Right lobe of liver (tissue), 6 donors: ENCODE measurements around the gene PTPN7. TPM values are rescaled to one million over a fixed set of nuclear protein-coding genes. Genes with fewer than 3 reads are reported as not detected.

Experiments used
- ATAC-seq, 4 donors: fragments of 200-7000 bp; cut with Tn5 transposase; one replicate each; pipeline ENCODE4 v1.9.1; 2020; ENCODE audit warnings: mild to moderate bottlenecking in 4 of 4, moderate library complexity in 4 of 4
- DNase-seq, 3 donors: peaks; one replicate each; pipeline ENCODE4 v3.0.0-alpha.2; 2020
- H3K27ac ChIP-seq, 3 donors: fragments of 200-600 bp; one replicate each; pipeline ENCODE4 v1.8.0; 2022
- H3K27me3 ChIP-seq, 2 donors: fragments of 200-600 bp; one replicate each; pipeline ENCODE4 v1.8.0; 2022
- H3K36me3 ChIP-seq, 4 donors: fragments of 200-600 bp; sonication (generic) in 1 of 4; one replicate each; pipeline versions ENCODE4 v1.5.1 to v1.8.0; 2017 to 2022; ENCODE audit warnings: control low read depth in 1 of 4
- H3K4me1 ChIP-seq, 4 donors: fragments of 200-600 bp; sonication (generic) in 1 of 4; one replicate each; pipeline versions ENCODE4 v1.5.1 to v1.8.0; 2017 to 2022; ENCODE audit warnings: control low read depth in 1 of 4
- H3K4me3 ChIP-seq, 3 donors: fragments of 200-600 bp; one replicate each; pipeline ENCODE4 v1.8.0; 2022
- H3K9me3 ChIP-seq, 4 donors: fragments of 200-600 bp; sonication (generic) in 1 of 4; one replicate each; pipeline versions ENCODE4 v1.5.1 to v1.8.0; 2017 to 2022; ENCODE audit warnings: control low read depth in 1 of 4
- POLR2A ChIP-seq: fragments of 450-650 bp; IDR thresholded peaks from one replicate; pipeline ENCODE4 v1.6.1; 2017; ENCODE audit warnings: antibody characterized with exemption, mild to moderate bottlenecking
- WGBS: methylation state at CpG from one replicate; pipeline ENCODE4 v1.1.6; 2018; ENCODE audit warnings: low coverage, low lambda C conversion rate; ENCODE audit not compliant: insufficient coverage; ENCODE audit errors: missing lambda C conversion rate; 5-methylcytosine and 5-hydroxymethylcytosine counted together
- intact Hi-C, 2 donors: fragments of 100-400 bp; cut with DNase I; formaldehyde crosslinking; loops; one replicate each; pipeline versions ENCODE4 v1.11.2 to v1.14.1; 2022
- total RNA-seq, 6 experiments: library from RNA; depleted of rRNA in 2 of 6; stranded (reverse); fragments of >200 nt in 2 of 6; fragmentation: NEBNext Ultra II Directional in 3 of 6; extraction: Animal tissue kit (Norgen Biotek cat#: 25700) in 3 of 6; gene quantifications; one replicate each; pipeline versions ENCODE4 v1.1.0 to v1.2.4, GENCODE V29; 2016 to 2023
- TF ChIP-seq, protein P1 (sequence below), 4 donors: fragments of 200-600 bp in 3 of 4; fragments of 450-650 bp in 1 of 4; IDR thresholded peaks; one replicate each; pipeline versions ENCODE4 v1.5.1 to v1.8.0; 2016 to 2022; ENCODE audit warnings: antibody characterized with exemption in 4 of 4, mild to moderate bottlenecking in 2 of 4
- donor health status: DM: no; HTN: yes; CAD: no.
- donor health status: DM: no; HTN: no; CAD: no.
- donor health status: DM: no; HTN: no; CAD: no.
- donor health status: DM: no; HTN: yes; CAD: no.
- donor health status: DM: no; HTN: yes; CAD: no.

PTPN7 gene
- total RNA-seq, 6 experiments from 2014 or later = 0.18 to 5.1 (median 0.73) TPM

DNA sequence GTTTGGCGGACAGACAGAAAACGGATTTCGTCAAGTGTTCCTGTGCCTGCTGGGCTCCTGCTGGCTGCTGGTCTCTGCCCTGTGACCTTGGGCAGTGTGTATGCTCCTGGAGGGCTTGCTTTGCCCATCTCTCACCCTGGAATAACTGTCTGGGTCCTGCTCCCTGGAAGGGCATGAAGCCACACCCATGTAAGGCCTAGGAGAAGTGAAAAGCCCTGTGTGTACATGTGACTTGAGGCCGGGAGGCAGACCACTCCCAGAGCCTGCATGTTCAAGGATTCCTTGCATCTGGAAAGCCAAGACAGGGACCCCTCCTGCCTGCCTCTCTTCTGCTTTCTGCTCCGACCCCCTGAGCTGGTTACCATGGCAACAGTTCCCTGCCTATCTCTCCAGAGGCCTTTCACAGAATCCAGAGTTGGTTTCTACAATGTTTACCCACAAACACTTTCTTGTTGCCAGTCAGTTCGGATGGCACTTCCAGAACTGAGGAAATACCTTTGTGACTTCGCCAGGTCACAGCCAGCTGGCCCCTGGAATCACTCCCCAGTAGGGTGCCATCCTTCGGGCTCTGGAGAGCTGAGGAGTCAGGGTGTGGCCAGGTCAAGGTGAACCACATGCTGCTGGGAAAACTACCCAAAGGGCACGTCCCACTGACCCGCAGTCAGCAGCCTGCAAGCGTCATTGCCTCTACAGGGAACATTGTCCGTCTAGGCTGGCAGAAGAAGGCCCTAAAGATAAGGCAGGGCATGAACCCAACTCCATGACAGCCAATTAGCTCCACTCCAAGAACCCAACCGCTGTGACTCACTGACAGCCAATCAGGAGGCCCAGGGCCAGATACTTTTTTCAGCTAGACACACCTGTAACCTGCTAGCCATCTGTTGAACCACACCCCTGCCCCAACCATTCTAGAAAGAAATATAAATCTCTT, 52.3 kb downstream of the PTPN7 start:
- intact Hi-C loops = loop anchor here in 1 of 2 donors (5.0 kb wide), 1 partner anchor 91 kb away; no protein-coding TSS in a partner anchor
- peaks cover 0 to 37% (median 14%) of the 10 kb centered on the region in 4 donors for H3K4me1 ChIP-seq
- no peaks in the 10 kb centered on the region for H3K27me3 ChIP-seq
- WGBS = 17% methylated on average over 9 of the region's 13 CpGs
- DNase-seq (peak; percentile 85 to 93 (median 92)), ATAC-seq (peak; percentile 67 to 74 (median 71))
- H3K27ac ChIP-seq = peak overlapping the region; percentile 75 to 88 (median 83)
- no peaks in the 10 kb centered on the region for H3K9me3 ChIP-seq
- H3K4me3 ChIP-seq = no peak overlapping the region
- TF ChIP-seq, protein P1, sequence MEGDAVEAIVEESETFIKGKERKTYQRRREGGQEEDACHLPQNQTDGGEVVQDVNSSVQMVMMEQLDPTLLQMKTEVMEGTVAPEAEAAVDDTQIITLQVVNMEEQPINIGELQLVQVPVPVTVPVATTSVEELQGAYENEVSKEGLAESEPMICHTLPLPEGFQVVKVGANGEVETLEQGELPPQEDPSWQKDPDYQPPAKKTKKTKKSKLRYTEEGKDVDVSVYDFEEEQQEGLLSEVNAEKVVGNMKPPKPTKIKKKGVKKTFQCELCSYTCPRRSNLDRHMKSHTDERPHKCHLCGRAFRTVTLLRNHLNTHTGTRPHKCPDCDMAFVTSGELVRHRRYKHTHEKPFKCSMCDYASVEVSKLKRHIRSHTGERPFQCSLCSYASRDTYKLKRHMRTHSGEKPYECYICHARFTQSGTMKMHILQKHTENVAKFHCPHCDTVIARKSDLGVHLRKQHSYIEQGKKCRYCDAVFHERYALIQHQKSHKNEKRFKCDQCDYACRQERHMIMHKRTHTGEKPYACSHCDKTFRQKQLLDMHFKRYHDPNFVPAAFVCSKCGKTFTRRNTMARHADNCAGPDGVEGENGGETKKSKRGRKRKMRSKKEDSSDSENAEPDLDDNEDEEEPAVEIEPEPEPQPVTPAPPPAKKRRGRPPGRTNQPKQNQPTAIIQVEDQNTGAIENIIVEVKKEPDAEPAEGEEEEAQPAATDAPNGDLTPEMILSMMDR (IDR thresholded peaks at IDR 0.05) = no peak
- TF ChIP-seq POLR2A = no peak
- H3K36me3 ChIP-seq = no peaks in the 10 kb centered on the region

DNA sequence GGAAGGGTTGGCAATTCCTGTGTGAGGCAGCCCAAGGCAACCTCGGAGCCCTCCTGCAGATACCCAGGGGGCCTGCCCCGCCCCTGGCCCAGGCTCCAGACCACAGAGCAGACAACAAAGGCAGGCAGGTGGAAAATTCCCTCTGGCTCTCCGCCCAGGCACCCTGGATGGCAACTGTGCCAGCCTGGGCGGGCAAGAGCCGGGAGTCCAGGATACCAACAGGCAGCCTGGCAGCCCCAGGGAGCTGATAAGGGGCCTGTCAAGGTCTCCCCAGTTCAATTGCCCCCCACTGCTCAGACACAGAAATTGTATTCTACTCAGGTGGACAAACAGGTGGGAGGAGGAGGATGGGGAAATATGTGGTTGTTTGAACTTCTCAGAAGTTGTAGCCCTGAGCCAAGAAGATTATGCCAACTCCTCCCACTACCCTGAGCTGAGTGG, 53.1 kb downstream of the PTPN7 start:
- Histone ChIP-seq H3K4me1 (peaks cover 0 to 30% (median 12%) of the 10 kb centered on the region in 4 donors), H3K27ac (peak overlapping the region; percentile 75 to 88 (median 83)), H3K4me3 (no peak overlapping the region), H3K36me3 (no peaks in the 10 kb centered on the region), H3K27me3 (no peaks in the 10 kb centered on the region), H3K9me3 (no peaks in the 10 kb centered on the region)
- intact Hi-C loops = loop anchor here in 1 of 2 donors (5.0 kb wide), 1 partner anchor 90 kb away; no protein-coding TSS in a partner anchor
- no peak for TF ChIP-seq POLR2A
- TF ChIP-seq, protein P1 (IDR thresholded peaks at IDR 0.05) = no peak
- DNase-seq = peak; percentile 87 to 92 (median 92)
- ATAC-seq = peak; percentile 76 to 87 (median 84)
- WGBS = no CpG with 5 or more reads among the region's 5 CpGs

DNA sequence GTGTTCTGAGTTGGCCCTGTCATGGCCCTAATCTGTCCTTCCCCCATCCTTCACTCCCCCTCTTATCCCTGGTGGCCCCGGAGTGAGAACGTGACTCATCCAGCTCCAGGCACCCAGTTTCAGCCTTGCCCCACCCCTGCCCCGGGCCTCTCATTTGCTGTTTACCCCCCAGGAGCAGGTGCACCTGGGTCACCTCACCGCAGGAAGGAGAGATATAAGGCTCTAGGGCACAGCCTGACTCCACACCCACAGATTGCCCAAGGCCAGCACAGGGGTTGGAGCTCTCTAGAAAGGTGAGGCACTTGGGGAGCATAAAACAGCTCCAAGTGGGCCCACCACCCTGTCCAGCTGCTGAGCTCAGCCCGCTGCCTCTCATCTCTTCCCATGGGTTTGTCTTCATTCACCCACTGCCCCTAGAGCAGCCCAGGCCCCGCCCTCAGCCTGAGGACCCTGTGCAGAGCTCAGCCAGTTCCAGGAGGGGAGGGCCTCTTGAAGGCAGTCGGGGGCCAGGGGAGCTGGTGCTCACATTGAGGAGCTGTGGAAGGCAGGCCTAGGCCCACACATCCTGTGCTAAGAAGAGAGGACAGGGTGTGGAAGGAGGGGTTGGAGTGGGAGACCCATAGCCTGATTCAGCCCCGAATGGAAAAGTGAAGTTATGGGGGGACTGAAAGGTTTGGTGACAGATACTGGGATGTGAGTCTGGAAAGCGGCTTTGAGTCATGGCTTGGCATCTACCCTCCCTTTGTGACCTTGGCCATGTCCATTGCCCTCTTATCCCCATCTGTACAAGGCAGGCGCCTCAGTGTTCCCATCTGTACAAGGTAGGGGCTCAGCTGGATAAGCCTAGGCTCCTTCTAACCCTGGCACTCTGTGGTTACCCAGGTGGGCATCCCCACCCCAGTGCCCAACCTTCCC, 53.8 kb downstream of the PTPN7 start:
- Histone ChIP-seq H3K36me3 (no peaks in the 10 kb centered on the region), H3K27me3 (no peaks in the 10 kb centered on the region), H3K4me1 (peaks cover 0 to 29% (median 12%) of the 10 kb centered on the region in 4 donors), H3K4me3 (no peak overlapping the region), H3K9me3 (no peaks in the 10 kb centered on the region), H3K27ac (peak overlapping the region; percentile 75 to 88 (median 83))
- DNase-seq (peak in 1 of 3 donors; percentile 63), ATAC-seq (peak; percentile 30 to 62 (median 54))
- TF ChIP-seq POLR2A = no peak
- TF ChIP-seq, protein P1 (IDR thresholded peaks at IDR 0.05) = no peak
- 69% methylated on average over 6 of the region's 10 CpGs for WGBS
- intact Hi-C loops = loop anchor here in 1 of 2 donors (5.0 kb wide), 1 partner anchor 89 kb away; no protein-coding TSS in a partner anchor
